Liver (tissue), 9 donors: ENCODE measurements around the gene ZC3H7B. TPM values are rescaled to one million over a fixed set of nuclear protein-coding genes. Genes with fewer than 3 reads are reported as not detected.
"Not testable (repeated sequence)": the region's sequence is repeated elsewhere in the genome, so short reads cannot be mapped to it uniquely, and the experiment has no call there.

Source experiments
- DNase-seq: peaks from one replicate; pipeline ENCODE4 v3.0.0-alpha.2; 2017; ENCODE audit warnings: low spot score
- H3K27ac ChIP-seq, 2 donors: one replicate each; pipeline ENCODE4 v1.7.0; 2013; ENCODE audit warnings: inconsistent platforms in 2 of 2, low read length in 2 of 2, control low read depth in 1 of 2, low read depth in 1 of 2, mild to moderate bottlenecking in 1 of 2
- H3K27me3 ChIP-seq, 4 donors: one replicate each; pipeline versions ENCODE4 v1.6.1 to v1.7.0; 2013; ENCODE audit warnings: low read length in 3 of 4, inconsistent platforms in 1 of 4, mild to moderate bottlenecking in 1 of 4, moderate library complexity in 1 of 4; ENCODE audit not compliant: control insufficient read depth in 4 of 4, insufficient read depth in 4 of 4
- H3K36me3 ChIP-seq, 4 donors: one replicate each; pipeline versions ENCODE4 v1.6.1 to v1.7.0; 2013; ENCODE audit warnings: low read length in 3 of 4, mild to moderate bottlenecking in 3 of 4, low read depth in 1 of 4, moderate library complexity in 1 of 4; ENCODE audit not compliant: control insufficient read depth in 4 of 4, insufficient read depth in 3 of 4
- H3K4me1 ChIP-seq, 4 donors: one replicate each; pipeline versions ENCODE4 v1.6.1 to v1.7.0; 2013; ENCODE audit warnings: low read length in 3 of 4, mild to moderate bottlenecking in 3 of 4, moderate library complexity in 1 of 4; ENCODE audit not compliant: control insufficient read depth in 4 of 4, insufficient read depth in 4 of 4
- H3K4me3 ChIP-seq, 3 donors: one replicate each; pipeline versions ENCODE4 v1.6.1 to v1.7.0; 2013; ENCODE audit warnings: low read length in 3 of 3, control low read depth in 1 of 3, low read depth in 1 of 3, mild to moderate bottlenecking in 1 of 3
- H3K9ac ChIP-seq, 2 donors: one replicate each; pipeline ENCODE4 v1.7.0; 2013; ENCODE audit warnings: low read length in 2 of 2, mild to moderate bottlenecking in 2 of 2, moderate library complexity in 2 of 2, control low read depth in 1 of 2, low read depth in 1 of 2
- H3K9me3 ChIP-seq, 4 donors: one replicate each; pipeline versions ENCODE4 v1.6.1 to v1.7.0; 2013; ENCODE audit warnings: low read length in 3 of 4; ENCODE audit not compliant: control insufficient read depth in 4 of 4
- EGR1 ChIP-seq, 2 donors: IDR thresholded peaks; 2 replicates each; pipeline ENCODE4 v1.6.1; 2016 to 2018; ENCODE audit warnings: antibody characterized with exemption in 2 of 2, low read depth in 2 of 2
- FOXA1 ChIP-seq: IDR thresholded peaks from 2 replicates; pipeline ENCODE4 v1.6.1; 2016; ENCODE audit warnings: antibody characterized with exemption
- FOXA2 ChIP-seq: IDR thresholded peaks from 2 replicates; pipeline ENCODE4 v1.6.1; 2016; ENCODE audit warnings: antibody characterized with exemption
- GABPA ChIP-seq, 2 donors: IDR thresholded peaks in 1 of 2; conservative IDR thresholded peaks in 1 of 2; 2 replicates each; pipeline ENCODE4 v1.6.1; 2016; ENCODE audit warnings: antibody characterized with exemption in 2 of 2, mild to moderate bottlenecking in 1 of 2, moderate library complexity in 1 of 2
- HNF4A ChIP-seq, 2 donors: conservative IDR thresholded peaks; 2 replicates each; pipeline ENCODE4 v1.6.1; 2016; ENCODE audit warnings: antibody characterized with exemption in 2 of 2, mild to moderate bottlenecking in 2 of 2
- JUND ChIP-seq, 2 donors: IDR thresholded peaks; 2 replicates each; pipeline ENCODE4 v1.6.1; 2016; ENCODE audit warnings: antibody characterized with exemption in 2 of 2
- MAX ChIP-seq: IDR thresholded peaks from 2 replicates; pipeline ENCODE4 v1.6.1; 2016; ENCODE audit warnings: antibody characterized with exemption
- NR2F2 ChIP-seq: IDR thresholded peaks from 2 replicates; pipeline ENCODE4 v1.6.1; 2016; ENCODE audit warnings: antibody characterized with exemption
- RAD21 ChIP-seq, 2 donors: IDR thresholded peaks; 2 replicates each; pipeline ENCODE4 v1.6.1; 2016; ENCODE audit warnings: antibody characterized with exemption in 2 of 2, mild to moderate bottlenecking in 2 of 2
- REST ChIP-seq: IDR thresholded peaks from 2 replicates; pipeline ENCODE4 v1.6.1; 2016; ENCODE audit warnings: antibody characterized with exemption, mild to moderate bottlenecking
- RXRA ChIP-seq, 2 donors: IDR thresholded peaks; 2 replicates each; pipeline ENCODE4 v1.6.1; 2017 to 2018; ENCODE audit warnings: antibody characterized with exemption in 2 of 2, mild to moderate bottlenecking in 1 of 2
- SP1 ChIP-seq: IDR thresholded peaks from 2 replicates; pipeline ENCODE4 v1.6.1; 2018; ENCODE audit warnings: antibody characterized with exemption, mild to moderate bottlenecking
- YY1 ChIP-seq: IDR thresholded peaks from 2 replicates; pipeline ENCODE4 v1.6.1; 2016; ENCODE audit warnings: antibody characterized with exemption, mild to moderate bottlenecking
- WGBS: extraction: QIAGEN DNeasy Blood & Tissue Kit; methylation state at CpG from one replicate; pipeline ENCODE4 v1.1.7; 2013; 5-methylcytosine and 5-hydroxymethylcytosine counted together
- polyA plus RNA-seq, 2 donors: library from polyadenylated mRNA; stranded (reverse) in 1 of 2; unstranded in 1 of 2; fragments of 200-250 nt in 1 of 2; fragments of >200 nt in 1 of 2; fragmentation: Nextera tagmentation in 1 of 2; extraction: Ambion mirVana in 1 of 2; gene quantifications; one replicate each; pipeline versions ENCODE4 v1.2.1 to v1.2.3, GENCODE V29; 2013 to 2015
- total RNA-seq, 2 donors: library from RNA; depleted of rRNA; stranded (reverse); fragments of >200 nt; gene quantifications; one replicate each; pipeline ENCODE4 v1.2.3, GENCODE V29; 2014
- donor health status: healthy.
- donor health status: healthy.
- donor health status: healthy.
- donor health status: healthy.
- donor health status: healthy.

Gene ZC3H7B
- total and polyA plus RNA-seq, 4 donors = 6.6 to 50.2 (median 26.1) TPM

GRCh38 chr22:41401781-41402648 is 100.7 kb downstream of the ZC3H7B start:
- TF ChIP-seq JUND (IDR thresholded peaks at IDR 0.05) (peak in 1 of 2 donors; percentile 59), FOXA2 (no peak), FOXA1 (no peak), YY1 (peak; percentile 73), HNF4A (conservative IDR thresholded peaks at IDR 0.05) (peak; percentile 60 to 79), EGR1 (IDR thresholded peaks at IDR 0.05; ENCODE audit: low read depth in 2 of 2) (no peak), GABPA (IDR thresholded peaks at IDR 0.05 in 1 of 2, conservative IDR thresholded peaks at IDR 0.05 in 1 of 2) (no peak), RAD21 (IDR thresholded peaks at IDR 0.05) (peak; percentile 26 to 47), RXRA (IDR thresholded peaks at IDR 0.05) (peak; percentile 44 to 82), NR2F2 (peak; percentile 37), SP1 (peak; percentile 60), MAX (no peak), REST (peak; percentile 72)
- Histone ChIP-seq H3K27ac (peak overlapping the region; percentile 83 to 90), H3K27me3 (no peaks in the 10 kb centered on the region), H3K9me3 (no peaks in the 10 kb centered on the region), H3K4me1 (peaks cover 7 to 44% (median 31%) of the 10 kb centered on the region in 4 donors), H3K9ac (peak overlapping the region; percentile 13 to 29), H3K36me3 (peaks cover 0 to 2% (median 0%) of the 10 kb centered on the region in 4 donors), H3K4me3 (no peak overlapping the region)
- 27% methylated on average over 16 of the region's 16 CpGs for WGBS
- DNase-seq = no peak

GRCh38 chr22:41402851-41403250 is 101.5 kb downstream of the ZC3H7B start:
- not testable (repeated sequence) for H3K27me3 ChIP-seq, H3K36me3 ChIP-seq, H3K4me3 ChIP-seq, DNase-seq, H3K9me3 ChIP-seq, H3K9ac ChIP-seq
- Histone ChIP-seq H3K4me1 (peaks cover 6 to 38% (median 26%) of the 10 kb centered on the region in 4 donors), H3K27ac (peak overlapping the region; percentile 83 to 90)
- WGBS = 93% methylated on average over 14 of the region's 14 CpGs
